GM12892 (cell line): ENCODE data around the gene ARHGEF12.

ENCODE experiments used
- POLR2A ChIP-seq: IDR thresholded peaks from 2 replicates; pipeline ENCODE4 v1.6.1; 2011; ENCODE audit warnings: low read depth, low read length, control low read depth
- TAF1 ChIP-seq: IDR thresholded peaks from 2 replicates; pipeline ENCODE4 v1.6.1; 2011; ENCODE audit warnings: low read depth, mild to moderate bottlenecking, control low read depth, low read length, borderline replicate concordance

DNA sequence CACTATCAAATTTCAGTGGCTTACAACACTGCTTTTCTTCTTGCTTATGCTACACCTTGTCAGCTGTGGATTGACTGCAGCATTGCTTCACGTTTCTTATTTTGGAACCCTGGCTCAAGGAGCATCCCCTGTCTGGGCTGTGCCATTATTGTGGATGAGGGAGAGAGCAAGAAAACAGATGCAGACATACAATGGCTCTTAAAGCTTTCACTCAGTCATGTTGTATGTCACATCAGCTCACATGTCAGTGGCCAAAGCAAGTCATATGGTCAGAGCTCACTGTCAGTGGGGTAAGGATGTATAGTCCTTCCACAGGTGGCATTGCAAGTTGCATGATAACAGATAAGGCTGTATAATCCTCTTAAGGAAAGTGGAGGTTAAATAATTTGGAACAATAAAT lies 10.0 kb downstream of the ARHGEF12 start:
- TF ChIP-seq TAF1 = no peak
- no peak for TF ChIP-seq POLR2A
